ENCODE measurements around the gene FOXL1. TPM values are rescaled to one million over a fixed set of nuclear protein-coding genes. Genes with fewer than 3 reads are reported as not detected.
A peak's percentile ranks its signal among the peaks of the same experiment; 100 is the strongest.

FOXL1 gene
- total RNA-seq, 1 donor from 2014 or later, result 1.1 TPM

GRCh38 chr16:86625029-86625428 lies 46.7 kb downstream of the FOXL1 start:
- Histone ChIP-seq H3K4me3 (ENCODE audit: low read depth, low read length) (no peak overlapping the region), H3K27me3 (ENCODE audit: control insufficient read depth, insufficient read depth, low read length) (no peaks in the 10 kb centered on the region), H3K36me3 (ENCODE audit: control insufficient read depth, insufficient read depth, low read length) (no peaks in the 10 kb centered on the region)
- no peak for TF ChIP-seq CTCF (IDR thresholded peaks at IDR 0.05; ENCODE audit: insufficient read depth, low read length, severe bottlenecking)
- FAIRE-seq (no peak), DNase-seq (ENCODE audit: low read depth) (peak; percentile 83)

- FAIRE-seq (no peak), DNase-seq (ENCODE audit: low read depth) (peak; percentile 38)
- no peak overlapping the region for H3K4me3 ChIP-seq (ENCODE audit: low read depth, low read length)
- no peaks in the 10 kb centered on the region for H3K27me3 ChIP-seq (ENCODE audit: control insufficient read depth, insufficient read depth, low read length)
- no peaks in the 10 kb centered on the region for H3K36me3 ChIP-seq (ENCODE audit: control insufficient read depth, insufficient read depth, low read length)
- no peak for TF ChIP-seq CTCF (IDR thresholded peaks at IDR 0.05; ENCODE audit: insufficient read depth, low read length, severe bottlenecking)
These were observed 47.5 kb downstream of the FOXL1 start for GRCh38 chr16:86625821-86626220.

GRCh38 chr16:86626284-86626683 lies 47.9 kb downstream of the FOXL1 start:
- Histone ChIP-seq H3K4me3 (ENCODE audit: low read depth, low read length) (no peak overlapping the region), H3K36me3 (ENCODE audit: control insufficient read depth, insufficient read depth, low read length) (no peaks in the 10 kb centered on the region), H3K27me3 (ENCODE audit: control insufficient read depth, insufficient read depth, low read length) (no peaks in the 10 kb centered on the region)
- TF ChIP-seq CTCF (IDR thresholded peaks at IDR 0.05; ENCODE audit: insufficient read depth, low read length, severe bottlenecking), result no peak
- DNase-seq (ENCODE audit: low read depth) (no peak), FAIRE-seq (no peak)

GRCh38 chr16:86626966-86627365 lies 48.6 kb downstream of the FOXL1 start:
- peak; percentile 58 for FAIRE-seq
- TF ChIP-seq CTCF (IDR thresholded peaks at IDR 0.05; ENCODE audit: insufficient read depth, low read length, severe bottlenecking), result no peak

GRCh38 chr16:86628614-86629013 lies 50.3 kb downstream of the FOXL1 start:
- DNase-seq (ENCODE audit: low read depth), result no peak
- Histone ChIP-seq H3K36me3 (ENCODE audit: control insufficient read depth, insufficient read depth, low read length) (no peaks in the 10 kb centered on the region), H3K4me3 (ENCODE audit: low read depth, low read length) (no peak overlapping the region), H3K27me3 (ENCODE audit: control insufficient read depth, insufficient read depth, low read length) (no peaks in the 10 kb centered on the region)
- TF ChIP-seq CTCF (IDR thresholded peaks at IDR 0.05; ENCODE audit: insufficient read depth, low read length, severe bottlenecking), result no peak
- FAIRE-seq, result peak; percentile 62

More at GRCh38 chr16:86626966-86627365, 48.6 kb downstream of the FOXL1 start:
- no peak for DNase-seq (ENCODE audit: low read depth)
- no peaks in the 10 kb centered on the region for H3K36me3 ChIP-seq (ENCODE audit: control insufficient read depth, insufficient read depth, low read length)
- H3K4me3 ChIP-seq (ENCODE audit: low read depth, low read length), result no peak overlapping the region
- no peaks in the 10 kb centered on the region for H3K27me3 ChIP-seq (ENCODE audit: control insufficient read depth, insufficient read depth, low read length)

GRCh38 chr16:86630471-86630870 lies 52.1 kb downstream of the FOXL1 start:
- FAIRE-seq (no peak), DNase-seq (ENCODE audit: low read depth) (no peak)
- H3K27me3 ChIP-seq (ENCODE audit: control insufficient read depth, insufficient read depth, low read length), result no peaks in the 10 kb centered on the region
- no peak for TF ChIP-seq CTCF (IDR thresholded peaks at IDR 0.05; ENCODE audit: insufficient read depth, low read length, severe bottlenecking)
- no peak overlapping the region for H3K4me3 ChIP-seq (ENCODE audit: low read depth, low read length)
- no peaks in the 10 kb centered on the region for H3K36me3 ChIP-seq (ENCODE audit: control insufficient read depth, insufficient read depth, low read length)
